Esophagus muscularis mucosa (tissue), 3 donors: ENCODE measurements around the gene FAHD2A.
"Not testable (repeated sequence)": the region's sequence is repeated elsewhere in the genome, so short reads cannot be mapped to it uniquely, and the experiment has no call there.

Experiments
- CTCF ChIP-seq, 3 experiments: fragments of 200-600 bp in 2 of 3; fragments of 450-650 bp in 1 of 3; sonication (generic) in 2 of 3; IDR thresholded peaks; one replicate each; pipeline ENCODE4 v1.5.1; 2017 to 2019; ENCODE audit warnings: antibody characterized with exemption in 3 of 3, mild to moderate bottlenecking in 2 of 3, moderate library complexity in 1 of 3
- EP300 ChIP-seq: sonication (generic); formaldehyde crosslinking; IDR thresholded peaks from one replicate; pipeline ENCODE4 v1.6.1; 2017; ENCODE audit warnings: antibody characterized with exemption

- not testable (repeated sequence) for TF ChIP-seq CTCF (IDR thresholded peaks at IDR 0.05); EP300
Observed at GRCh38 chr2:95434507-95435076, 32.1 kb downstream of the FAHD2A start.
